SK-N-MC (cell line): ENCODE data around the gene MYPN.

Experiments used
- DNase-seq: peaks from one replicate; pipeline ENCODE4 v3.0.0-alpha.2; 2011; ENCODE audit warnings: low read depth, low spot score
- H3K27ac ChIP-seq: fragments of 200-600 bp; sonication (generic); 2 replicates; pipeline ENCODE4 v1.5.1; 2016; ENCODE audit warnings: mixed run types
- H3K36me3 ChIP-seq: fragments of 200-600 bp; sonication (generic); 2 replicates; pipeline ENCODE4 v1.6.1; 2017; ENCODE audit warnings: antibody characterized with exemption, low read length, mixed read lengths; ENCODE audit not compliant: insufficient read depth
- H3K4me3 ChIP-seq: fragments of 200-600 bp; sonication (generic); 2 replicates; pipeline ENCODE4 v1.5.1; 2016
- H3K9ac ChIP-seq: fragments of 200-600 bp; sonication (generic); 2 replicates; pipeline ENCODE4 v1.8.0; 2017; ENCODE audit warnings: mixed run types, mixed read lengths; ENCODE audit not compliant: insufficient read length
- H3K9me3 ChIP-seq: fragments of 200-600 bp; sonication (generic); 2 replicates; pipeline ENCODE4 v1.6.1; 2017; ENCODE audit warnings: low read depth, mild to moderate bottlenecking, antibody characterized with exemption, low read length, moderate library complexity, mixed read lengths
- EZH2 ChIP-seq: fragments of 200-600 bp; sonication (generic); IDR thresholded peaks from one replicate; pipeline ENCODE4 v1.6.1; 2017; ENCODE audit warnings: antibody characterized with exemption
- FOXP2 ChIP-seq: optimal IDR thresholded peaks from 2 replicates; pipeline ENCODE3; 2011; ENCODE audit warnings: mild to moderate bottlenecking, moderate library complexity; ENCODE audit not compliant: insufficient read depth; ENCODE audit errors: extremely low read length, control extremely low read depth
- POLR2AphosphoS5 ChIP-seq: IDR thresholded peaks from 2 replicates; pipeline ENCODE4 v1.6.1; 2012; ENCODE audit warnings: mild to moderate bottlenecking, low read depth, low read length, borderline replicate concordance

The MYPN gene

GRCh38 chr10:68135922-68136792 lies 26.9 kb downstream of the MYPN start:
- no peaks in the 10 kb centered on the region for H3K9me3 ChIP-seq
- no peaks in the 10 kb centered on the region for H3K36me3 ChIP-seq
- no peak overlapping the region for H3K9ac ChIP-seq
- peak overlapping the region; percentile 80 for H3K27ac ChIP-seq
- TF ChIP-seq POLR2AphosphoS5 (no peak), FOXP2 (no peak), EZH2 (no peak)
- no peak overlapping the region for H3K4me3 ChIP-seq
- DNase-seq = no peak

DNA sequence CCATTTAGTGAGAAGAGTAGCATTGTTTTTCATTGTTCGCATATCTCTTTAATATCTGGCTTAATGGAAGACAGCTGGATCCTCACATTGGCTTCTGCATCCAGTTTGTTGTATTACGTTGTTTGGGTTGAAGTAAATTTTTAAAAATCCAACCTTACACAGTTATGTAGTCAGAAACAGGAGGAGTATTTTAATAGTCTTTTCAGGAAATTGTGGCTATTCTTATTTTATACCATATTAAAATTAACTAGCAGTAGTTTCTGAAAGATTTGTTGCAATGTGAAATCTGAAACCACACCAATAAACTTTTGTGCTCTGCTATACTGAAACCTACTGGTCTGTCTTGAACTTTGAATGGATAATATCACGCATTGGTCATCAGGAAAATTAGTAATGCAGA lies 27.9 kb downstream of the MYPN start:
- no peak for DNase-seq
- Histone ChIP-seq H3K27ac (peak overlapping the region; percentile 80), H3K4me3 (peak overlapping the region; percentile 30; the same call in 1 of the 2 replicates), H3K9ac (no peak overlapping the region), H3K36me3 (no peaks in the 10 kb centered on the region), H3K9me3 (no peaks in the 10 kb centered on the region)
- TF ChIP-seq FOXP2 = no peak

- TF ChIP-seq EZH2 (no peak), FOXP2 (no peak), POLR2AphosphoS5 (no peak)
- Histone ChIP-seq H3K27ac (no peak overlapping the region), H3K36me3 (no peaks in the 10 kb centered on the region), H3K4me3 (no peak overlapping the region), H3K9me3 (no peaks in the 10 kb centered on the region), H3K9ac (no peak overlapping the region)
- no peak for DNase-seq
These were observed 29.2 kb downstream of the MYPN start for GRCh38 chr10:68138526-68138925.

- no peak for TF ChIP-seq POLR2AphosphoS5
- TF ChIP-seq FOXP2 = no peak
- TF ChIP-seq EZH2 = no peak
- Histone ChIP-seq H3K9me3 (no peaks in the 10 kb centered on the region), H3K9ac (no peak overlapping the region), H3K36me3 (no peaks in the 10 kb centered on the region), H3K4me3 (no peak overlapping the region), H3K27ac (no peak overlapping the region)
- no peak for DNase-seq
These were observed 30.4 kb downstream of the MYPN start for GRCh38 chr10:68139448-68140272.

GRCh38 chr10:68142761-68143160 lies 33.5 kb downstream of the MYPN start:
- Histone ChIP-seq H3K9ac (no peak overlapping the region), H3K27ac (no peak overlapping the region), H3K36me3 (no peaks in the 10 kb centered on the region), H3K9me3 (no peaks in the 10 kb centered on the region), H3K4me3 (no peak overlapping the region)
- no peak for DNase-seq
- TF ChIP-seq EZH2 (no peak), POLR2AphosphoS5 (no peak), FOXP2 (no peak)

DNA sequence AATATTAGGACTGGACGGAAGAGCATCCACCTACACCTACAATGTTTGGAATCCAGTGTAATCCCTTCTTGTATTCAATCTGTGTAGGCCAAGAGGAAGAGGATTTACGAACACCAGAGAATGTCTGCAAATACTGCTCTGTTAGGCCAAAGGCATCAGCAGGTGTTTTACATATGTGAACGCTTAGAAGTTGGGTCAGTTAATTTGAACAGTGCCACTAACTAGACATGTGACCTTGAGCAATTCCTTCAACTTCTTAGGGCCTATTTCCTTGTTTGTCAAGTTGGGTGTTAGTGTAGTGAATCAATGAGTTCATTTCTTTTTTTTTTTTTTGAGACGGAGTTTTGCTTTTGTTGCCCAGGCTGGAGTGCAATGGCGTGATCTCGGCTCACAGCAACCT lies 35.4 kb downstream of the MYPN start:
- no peak for TF ChIP-seq EZH2
- TF ChIP-seq FOXP2 = no peak
- no peak for TF ChIP-seq POLR2AphosphoS5
- H3K9ac ChIP-seq = no peak overlapping the region
- H3K4me3 ChIP-seq = no peak overlapping the region
- no peaks in the 10 kb centered on the region for H3K9me3 ChIP-seq
- DNase-seq = no peak
- no peaks in the 10 kb centered on the region for H3K36me3 ChIP-seq
- no peak overlapping the region for H3K27ac ChIP-seq

DNA sequence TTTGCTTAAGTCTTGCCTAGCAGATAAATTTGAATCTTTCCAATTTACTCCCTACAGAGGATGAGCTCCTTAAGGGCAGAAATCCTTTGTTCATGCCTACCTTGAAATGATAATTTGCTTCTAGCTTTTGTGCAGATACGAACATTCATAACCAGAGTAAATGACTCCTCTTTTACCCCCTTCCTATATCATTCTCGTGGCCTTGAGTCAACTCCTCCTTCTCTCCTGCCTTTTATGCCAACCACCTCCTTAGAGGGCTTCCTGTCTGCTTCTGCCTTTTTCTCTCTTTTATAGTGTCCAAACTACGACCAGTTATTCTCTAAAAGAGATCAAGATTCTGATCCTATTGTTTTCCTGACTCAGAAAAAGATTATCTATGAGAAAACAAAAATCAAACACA lies 36.4 kb downstream of the MYPN start:
- no peak for DNase-seq
- no peaks in the 10 kb centered on the region for H3K9me3 ChIP-seq
- H3K9ac ChIP-seq = no peak overlapping the region
- H3K36me3 ChIP-seq = no peaks in the 10 kb centered on the region
- H3K27ac ChIP-seq = no peak overlapping the region
- H3K4me3 ChIP-seq = no peak overlapping the region
- TF ChIP-seq FOXP2 = no peak
- no peak for TF ChIP-seq POLR2AphosphoS5
- no peak for TF ChIP-seq EZH2

GRCh38 chr10:68146133-68146532 lies 36.8 kb downstream of the MYPN start:
- TF ChIP-seq EZH2 = no peak
- TF ChIP-seq FOXP2 = no peak
- TF ChIP-seq POLR2AphosphoS5 = no peak

DNA sequence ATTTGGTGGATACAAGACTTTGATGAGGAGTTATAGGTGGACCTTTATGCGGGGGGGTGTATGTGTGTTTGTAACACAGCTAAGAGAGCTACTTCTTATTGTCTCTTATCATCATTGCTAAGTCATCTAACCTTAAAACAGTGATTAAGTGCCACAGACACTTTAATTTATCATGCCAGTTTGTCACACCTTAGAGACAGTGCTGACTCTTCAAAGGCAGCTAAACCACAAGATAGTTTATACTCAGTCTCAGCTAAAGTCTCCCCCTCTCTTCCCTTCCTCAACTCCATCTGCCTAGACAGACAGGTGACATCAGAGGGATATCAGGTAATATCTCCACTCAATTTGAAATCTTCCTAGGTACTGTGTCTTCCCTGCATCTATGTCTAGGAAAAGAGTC lies 42.2 kb downstream of the MYPN start:
- no peak overlapping the region for H3K27ac ChIP-seq
- DNase-seq = no peak
- TF ChIP-seq FOXP2 (no peak), POLR2AphosphoS5 (no peak), EZH2 (no peak)
- no peak overlapping the region for H3K9ac ChIP-seq
- no peaks in the 10 kb centered on the region for H3K36me3 ChIP-seq
- no peaks in the 10 kb centered on the region for H3K9me3 ChIP-seq
- H3K4me3 ChIP-seq = no peak overlapping the region

More at GRCh38 chr10:68146133-68146532, 36.8 kb downstream of the MYPN start:
- Histone ChIP-seq H3K9me3 (no peaks in the 10 kb centered on the region), H3K9ac (no peak overlapping the region), H3K4me3 (no peak overlapping the region), H3K36me3 (no peaks in the 10 kb centered on the region), H3K27ac (no peak overlapping the region)
- DNase-seq = no peak
